ENCODE measurements around the gene ASB1. TPM values are rescaled to one million over a fixed set of nuclear protein-coding genes. Genes with fewer than 3 reads are reported as not detected.
"Not testable (repeated sequence)": the region's sequence is repeated elsewhere in the genome, so short reads cannot be mapped to it uniquely, and the experiment has no call there.

ASB1 gene
- total RNA-seq, 2 donors from 2014 or later, result 49.2 to 52.3 TPM

GRCh38 chr2:238389988-238390589 is 36.6 kb upstream of the ASB1 start:
- no peaks in the 10 kb centered on the region for H3K4me1 Mint-ChIP-seq (ENCODE audit: low read depth)
- no peak for ATAC-seq (replicated peaks in 1 of 2)
- no peak for DNase-seq
- H3K4me3 Mint-ChIP-seq, result no peak overlapping the region
- H3K9me3 Mint-ChIP-seq, result no peaks in the 10 kb centered on the region
- H3K36me3 Mint-ChIP-seq (ENCODE audit: insufficient read depth in 2 of 2), result no peaks in the 10 kb centered on the region
- no peaks in the 10 kb centered on the region for H3K27me3 Mint-ChIP-seq (ENCODE audit: low read depth)
- no peak overlapping the region for H3K27ac Mint-ChIP-seq

GRCh38 chr2:238391042-238391689 is 35.6 kb upstream of the ASB1 start:
- DNase-seq (no peak), ATAC-seq (replicated peaks in 1 of 2) (no peak)
- Mint-ChIP-seq H3K36me3 (ENCODE audit: insufficient read depth in 2 of 2) (no peaks in the 10 kb centered on the region), H3K27ac (no peak overlapping the region), H3K4me1 (ENCODE audit: low read depth) (no peaks in the 10 kb centered on the region), H3K4me3 (no peak overlapping the region), H3K9me3 (no peaks in the 10 kb centered on the region), H3K27me3 (ENCODE audit: low read depth) (no peaks in the 10 kb centered on the region)

GRCh38 chr2:238396663-238397062 is 30.1 kb upstream of the ASB1 start:
- no peaks in the 10 kb centered on the region for H3K4me1 Mint-ChIP-seq (ENCODE audit: low read depth)
- no peaks in the 10 kb centered on the region for H3K36me3 Mint-ChIP-seq (ENCODE audit: insufficient read depth in 2 of 2)
- H3K9me3 Mint-ChIP-seq, result no peaks in the 10 kb centered on the region
- H3K27ac Mint-ChIP-seq, result no peak overlapping the region
- H3K4me3 Mint-ChIP-seq, result no peak overlapping the region
- no peaks in the 10 kb centered on the region for H3K27me3 Mint-ChIP-seq (ENCODE audit: low read depth)
- no peak for DNase-seq
- no peak for ATAC-seq (replicated peaks in 1 of 2)

GRCh38 chr2:238397356-238397755 is 29.4 kb upstream of the ASB1 start:
- ATAC-seq (replicated peaks in 1 of 2), result no peak
- Mint-ChIP-seq H3K4me3 (no peak overlapping the region), H3K27me3 (ENCODE audit: low read depth) (no peaks in the 10 kb centered on the region), H3K27ac (no peak overlapping the region), H3K4me1 (ENCODE audit: low read depth) (no peaks in the 10 kb centered on the region), H3K36me3 (ENCODE audit: insufficient read depth in 2 of 2) (no peaks in the 10 kb centered on the region), H3K9me3 (no peaks in the 10 kb centered on the region)
- no peak for DNase-seq

- ATAC-seq (replicated peaks in 1 of 2), result no peak
- Mint-ChIP-seq H3K27me3 (ENCODE audit: low read depth) (no peaks in the 10 kb centered on the region), H3K4me3 (no peak overlapping the region), H3K27ac (no peak overlapping the region), H3K9me3 (no peaks in the 10 kb centered on the region), H3K4me1 (ENCODE audit: low read depth) (no peaks in the 10 kb centered on the region), H3K36me3 (ENCODE audit: insufficient read depth in 2 of 2) (no peaks in the 10 kb centered on the region)
- no peak for DNase-seq
Observed at GRCh38 chr2:238398577-238398976, 28.1 kb upstream of the ASB1 start.

GRCh38 chr2:238399094-238399493 is 27.6 kb upstream of the ASB1 start:
- H3K36me3 Mint-ChIP-seq (ENCODE audit: insufficient read depth in 2 of 2), result no peaks in the 10 kb centered on the region
- ATAC-seq (replicated peaks in 1 of 2) (no peak), DNase-seq (no peak)
- no peaks in the 10 kb centered on the region for H3K9me3 Mint-ChIP-seq
- no peaks in the 10 kb centered on the region for H3K4me1 Mint-ChIP-seq (ENCODE audit: low read depth)
- H3K27me3 Mint-ChIP-seq (ENCODE audit: low read depth), result no peaks in the 10 kb centered on the region
- no peak overlapping the region for H3K27ac Mint-ChIP-seq
- H3K4me3 Mint-ChIP-seq, result no peak overlapping the region

GRCh38 chr2:238401551-238401950 is 25.2 kb upstream of the ASB1 start:
- no peak overlapping the region for H3K4me3 Mint-ChIP-seq
- no peaks in the 10 kb centered on the region for H3K9me3 Mint-ChIP-seq
- ATAC-seq (replicated peaks in 1 of 2) (no peak), DNase-seq (no peak)
- H3K27me3 Mint-ChIP-seq (ENCODE audit: low read depth), result no peaks in the 10 kb centered on the region
- H3K27ac Mint-ChIP-seq, result no peak overlapping the region
- H3K4me1 Mint-ChIP-seq (ENCODE audit: low read depth), result no peaks in the 10 kb centered on the region
- no peaks in the 10 kb centered on the region for H3K36me3 Mint-ChIP-seq (ENCODE audit: insufficient read depth in 2 of 2)

GRCh38 chr2:238403632-238404405 is 22.9 kb upstream of the ASB1 start:
- H3K36me3 Mint-ChIP-seq (ENCODE audit: insufficient read depth in 2 of 2), result no peaks in the 10 kb centered on the region
- H3K4me1 Mint-ChIP-seq (ENCODE audit: low read depth), result no peaks in the 10 kb centered on the region
- DNase-seq, result no peak
- no peak overlapping the region for H3K27ac Mint-ChIP-seq
- H3K9me3 Mint-ChIP-seq, result no peaks in the 10 kb centered on the region
- no peak for ATAC-seq (replicated peaks in 1 of 2)
- H3K27me3 Mint-ChIP-seq (ENCODE audit: low read depth), result no peaks in the 10 kb centered on the region
- no peak overlapping the region for H3K4me3 Mint-ChIP-seq

- no peaks in the 10 kb centered on the region for H3K36me3 Mint-ChIP-seq (ENCODE audit: insufficient read depth in 2 of 2)
- no peaks in the 10 kb centered on the region for H3K27me3 Mint-ChIP-seq (ENCODE audit: low read depth)
- H3K9me3 Mint-ChIP-seq, result no peaks in the 10 kb centered on the region
- H3K27ac Mint-ChIP-seq, result no peak overlapping the region
- ATAC-seq (replicated peaks in 1 of 2) (no peak), DNase-seq (no peak)
- H3K4me1 Mint-ChIP-seq (ENCODE audit: low read depth), result no peaks in the 10 kb centered on the region
- H3K4me3 Mint-ChIP-seq, result no peak overlapping the region
Observed at GRCh38 chr2:238404406-238405216, 22.1 kb upstream of the ASB1 start.

GRCh38 chr2:238405217-238405555 is 21.5 kb upstream of the ASB1 start:
- H3K27ac Mint-ChIP-seq; H3K4me3 Mint-ChIP-seq; DNase-seq; ATAC-seq (replicated peaks in 1 of 2); H3K36me3 Mint-ChIP-seq (ENCODE audit: insufficient read depth in 2 of 2); H3K27me3 Mint-ChIP-seq (ENCODE audit: low read depth); H3K9me3 Mint-ChIP-seq; H3K4me1 Mint-ChIP-seq (ENCODE audit: low read depth): not testable (repeated sequence)

- no peak for ATAC-seq (replicated peaks in 1 of 2)
- no peaks in the 10 kb centered on the region for H3K9me3 Mint-ChIP-seq
- no peaks in the 10 kb centered on the region for H3K36me3 Mint-ChIP-seq (ENCODE audit: insufficient read depth in 2 of 2)
- H3K4me1 Mint-ChIP-seq (ENCODE audit: low read depth), result no peaks in the 10 kb centered on the region
- H3K27me3 Mint-ChIP-seq (ENCODE audit: low read depth), result no peaks in the 10 kb centered on the region
- no peak for DNase-seq
- no peak overlapping the region for H3K27ac Mint-ChIP-seq
- no peak overlapping the region for H3K4me3 Mint-ChIP-seq
Observed at GRCh38 chr2:238406221-238406997, 20.3 kb upstream of the ASB1 start.

- Mint-ChIP-seq H3K27ac (no peak overlapping the region), H3K4me1 (ENCODE audit: low read depth) (no peaks in the 10 kb centered on the region)
Observed at GRCh38 chr2:238406998-238407285, 19.8 kb upstream of the ASB1 start.

GRCh38 chr2:238407566-238407965 is 19.2 kb upstream of the ASB1 start:
- Mint-ChIP-seq H3K4me3 (no peak overlapping the region), H3K27me3 (ENCODE audit: low read depth) (no peaks in the 10 kb centered on the region), H3K36me3 (ENCODE audit: insufficient read depth in 2 of 2) (no peaks in the 10 kb centered on the region), H3K9me3 (no peaks in the 10 kb centered on the region), H3K4me1 (ENCODE audit: low read depth) (no peaks in the 10 kb centered on the region), H3K27ac (no peak overlapping the region)
- ATAC-seq (replicated peaks in 1 of 2), result no peak
- no peak for DNase-seq

More at GRCh38 chr2:238406998-238407285, 19.8 kb upstream of the ASB1 start:
- H3K4me3 Mint-ChIP-seq, result no peak overlapping the region
- H3K9me3 Mint-ChIP-seq, result no peaks in the 10 kb centered on the region
- DNase-seq, result no peak
- ATAC-seq (replicated peaks in 1 of 2), result no peak
- H3K36me3 Mint-ChIP-seq (ENCODE audit: insufficient read depth in 2 of 2), result no peaks in the 10 kb centered on the region
- no peaks in the 10 kb centered on the region for H3K27me3 Mint-ChIP-seq (ENCODE audit: low read depth)

All from activated T-cell treated with anti-CD3 and anti-CD28 coated beads, Interleukin-2, amount 50 U/mL, for 72 hours (primary cell).